Endothelial cell (in vitro differentiated cells): ENCODE measurements around the gene CTBP2. TPM values are rescaled to one million over a fixed set of nuclear protein-coding genes. Genes with fewer than 3 reads are reported as not detected.

Experiments
- DNase-seq: peaks from one replicate; pipeline ENCODE4 v3.0.0; 2021; ENCODE audit warnings: low spot score
- H3K27ac Mint-ChIP-seq: one replicate; pipeline ENCODE4 v1.8.0; 2021; ENCODE audit warnings: mixed read lengths, inconsistent platforms; ENCODE audit not compliant: unreplicated experiment
- H3K27me3 Mint-ChIP-seq: one replicate; pipeline ENCODE4 v1.8.0; 2021; ENCODE audit warnings: mild to moderate bottlenecking, moderate library complexity, mixed read lengths, inconsistent platforms; ENCODE audit not compliant: unreplicated experiment
- H3K36me3 Mint-ChIP-seq: one replicate; pipeline ENCODE4 v1.8.0; 2021; ENCODE audit warnings: mild to moderate bottlenecking, low read depth, mixed read lengths, inconsistent platforms; ENCODE audit not compliant: unreplicated experiment
- H3K4me1 Mint-ChIP-seq: one replicate; pipeline ENCODE4 v1.8.0; 2021; ENCODE audit warnings: mild to moderate bottlenecking, mixed read lengths, inconsistent platforms; ENCODE audit not compliant: unreplicated experiment
- H3K4me3 Mint-ChIP-seq: one replicate; pipeline ENCODE4 v1.8.0; 2021; ENCODE audit warnings: mild to moderate bottlenecking, mixed read lengths, inconsistent platforms; ENCODE audit not compliant: unreplicated experiment
- H3K9me3 Mint-ChIP-seq: one replicate; pipeline ENCODE4 v1.8.0; 2021; ENCODE audit warnings: mixed read lengths, inconsistent platforms; ENCODE audit not compliant: unreplicated experiment
- CTCF ChIP-seq: fragments of 200-600 bp; sonication (generic); IDR thresholded peaks from one replicate; pipeline ENCODE4 v1.5.0; 2021; ENCODE audit warnings: antibody characterized with exemption; ENCODE audit not compliant: unreplicated experiment
- total RNA-seq: library from RNA; stranded (reverse); fragmentation: NEBNext Ultra II Directional; extraction: Animal tissue kit (Norgen Biotek cat#: 25700); gene quantifications from one replicate; pipeline ENCODE4 v1.2.1, GENCODE V29; 2021; ENCODE audit not compliant: unreplicated experiment

The CTBP2 gene
- total RNA-seq, 1 donor from 2014 or later, result 145 TPM

- no peak for DNase-seq
- Mint-ChIP-seq H3K27me3 (peaks cover 12% of the 10 kb centered on the region), H3K36me3 (no peaks in the 10 kb centered on the region), H3K4me1 (peaks cover 30% of the 10 kb centered on the region), H3K4me3 (no peak overlapping the region), H3K27ac (no peak overlapping the region), H3K9me3 (no peaks in the 10 kb centered on the region)
- TF ChIP-seq CTCF, result no peak
These were observed 45.1 kb upstream of the CTBP2 start for GRCh38 chr10:125205431-125205830.

GRCh38 chr10:125204400-125204799 is 44.0 kb upstream of the CTBP2 start:
- no peaks in the 10 kb centered on the region for H3K36me3 Mint-ChIP-seq
- H3K27ac Mint-ChIP-seq, result no peak overlapping the region
- no peak for DNase-seq
- no peak for TF ChIP-seq CTCF
- no peaks in the 10 kb centered on the region for H3K9me3 Mint-ChIP-seq
- peaks cover 12% of the 10 kb centered on the region for H3K27me3 Mint-ChIP-seq
- H3K4me1 Mint-ChIP-seq, result peaks cover 21% of the 10 kb centered on the region
- no peak overlapping the region for H3K4me3 Mint-ChIP-seq

- Mint-ChIP-seq H3K27ac (no peak overlapping the region), H3K36me3 (no peaks in the 10 kb centered on the region), H3K4me1 (peaks cover 10% of the 10 kb centered on the region), H3K9me3 (no peaks in the 10 kb centered on the region), H3K4me3 (no peak overlapping the region), H3K27me3 (peaks cover 12% of the 10 kb centered on the region)
- no peak for DNase-seq
- TF ChIP-seq CTCF, result no peak
These were observed 42.9 kb upstream of the CTBP2 start for GRCh38 chr10:125203186-125203800.

- no peaks in the 10 kb centered on the region for H3K36me3 Mint-ChIP-seq
- DNase-seq, result no peak
- no peak for TF ChIP-seq CTCF
- H3K27ac Mint-ChIP-seq, result no peak overlapping the region
- no peaks in the 10 kb centered on the region for H3K9me3 Mint-ChIP-seq
- H3K27me3 Mint-ChIP-seq, result peaks cover 9% of the 10 kb centered on the region
- peaks cover 4% of the 10 kb centered on the region for H3K4me1 Mint-ChIP-seq
- no peak overlapping the region for H3K4me3 Mint-ChIP-seq
These were observed 41.6 kb upstream of the CTBP2 start for GRCh38 chr10:125201791-125202622.

- Mint-ChIP-seq H3K36me3 (no peaks in the 10 kb centered on the region), H3K4me3 (no peak overlapping the region), H3K27ac (no peak overlapping the region), H3K27me3 (peaks cover 9% of the 10 kb centered on the region), H3K4me1 (peaks cover 4% of the 10 kb centered on the region), H3K9me3 (no peaks in the 10 kb centered on the region)
- no peak for DNase-seq
- TF ChIP-seq CTCF, result no peak
These were observed 40.8 kb upstream of the CTBP2 start for GRCh38 chr10:125201108-125201524.
